Stomach (tissue), 9 donors: ENCODE results near the gene MAN1A1. TPM values are rescaled to one million over a fixed set of nuclear protein-coding genes. Genes with fewer than 3 reads are reported as not detected.

Source experiments
- DNase-seq, 2 donors: peaks; one replicate each; pipeline versions ENCODE4 v3.0.0 to v3.0.0-alpha.2; 2013 to 2019
- H3K27ac ChIP-seq, 5 donors: fragments of 200-600 bp in 4 of 5; sonication (generic) in 4 of 5; one replicate each; pipeline ENCODE4 v1.5.1; 2013 to 2019; ENCODE audit warnings: mild to moderate bottlenecking in 1 of 5, moderate library complexity in 1 of 5
- H3K27me3 ChIP-seq, 3 donors: fragments of 200-600 bp; sonication (generic); one replicate each; pipeline ENCODE4 v1.5.1; 2017 to 2019; ENCODE audit warnings: mixed run types in 1 of 3
- H3K36me3 ChIP-seq, 4 donors: fragments of 200-600 bp; sonication (generic); 1 replicate in 3 of 4; 2 replicates in 1 of 4; pipeline ENCODE4 v1.5.1; 2016 to 2019
- H3K4me1 ChIP-seq, 4 donors: fragments of 200-600 bp; sonication (generic); one replicate each; pipeline ENCODE4 v1.5.1; 2016 to 2019
- H3K4me3 ChIP-seq, 4 donors: fragments of 200-600 bp; sonication (generic) in 3 of 4; one replicate each; pipeline ENCODE4 v1.5.1; 2016 to 2019; ENCODE audit warnings: mild to moderate bottlenecking in 1 of 4
- H3K9me3 ChIP-seq, 4 donors: fragments of 200-600 bp; sonication (generic); one replicate each; pipeline ENCODE4 v1.5.1; 2016 to 2019
- CTCF ChIP-seq, 7 experiments: fragments of 450-650 bp in 4 of 7; fragments of 200-600 bp in 3 of 7; sonication (generic) in 3 of 7; IDR thresholded peaks; one replicate each; pipeline ENCODE4 v1.5.1; 2016 to 2019; ENCODE audit warnings: antibody characterized with exemption in 7 of 7, control low read depth in 2 of 7, mild to moderate bottlenecking in 1 of 7
- EP300 ChIP-seq: sonication (generic); formaldehyde crosslinking; IDR thresholded peaks from one replicate; pipeline ENCODE4 v1.6.1; 2017; ENCODE audit warnings: antibody characterized with exemption
- POLR2A ChIP-seq, 4 donors: fragments of 450-650 bp; IDR thresholded peaks; one replicate each; pipeline ENCODE4 v1.6.1; 2016; ENCODE audit warnings: antibody characterized with exemption in 4 of 4, control low read depth in 2 of 4, mild to moderate bottlenecking in 1 of 4, moderate library complexity in 1 of 4
- POLR2AphosphoS5 ChIP-seq, 3 donors: sonication (generic); formaldehyde crosslinking; IDR thresholded peaks; one replicate each; pipeline ENCODE4 v1.6.1; 2016; ENCODE audit warnings: antibody characterized with exemption in 3 of 3
- WGBS, 5 donors: extraction: QIAGEN DNeasy Blood & Tissue Kit in 3 of 5; methylation state at CpG; one replicate each; pipeline versions ENCODE4 v1.1.5 to v1.1.7; 2013 to 2018; 5-methylcytosine and 5-hydroxymethylcytosine counted together
- intact Hi-C: fragments of 100-400 bp; cut with DNase I; formaldehyde crosslinking; loops from one replicate; pipeline ENCODE4 v1.15.1; 2023; ENCODE audit warnings: low total_unique reads
- polyA plus RNA-seq, 3 donors: library from polyadenylated mRNA; stranded (reverse); fragments of 200-250 nt; gene quantifications; one replicate each; pipeline ENCODE4 v1.2.3, GENCODE V29; 2013
- total RNA-seq, 5 donors: library from RNA; depleted of rRNA; stranded (reverse); fragments of >200 nt; gene quantifications; one replicate each; pipeline versions ENCODE4 v1.1.0 to v1.2.3, GENCODE V29; 2014 to 2016
- donor health status: healthy with polysubstance abuse.
- donor health status: Bipolar disorder and iron deficiency.
- donor health status: healthy.

Gene MAN1A1
- total and polyA plus RNA-seq, 8 donors = 8.0 to 132 (median 47.9) TPM

- peaks cover 6 to 33% (median 12%) of the 10 kb centered on the region in 4 donors for H3K4me1 ChIP-seq
- 62 to 70% (median 66%) methylated on average over 6 of the region's 6 CpGs for WGBS, 5 donors
- TF ChIP-seq CTCF (IDR thresholded peaks at IDR 0.05) = no peak
- no peak for TF ChIP-seq EP300
- TF ChIP-seq POLR2AphosphoS5 (IDR thresholded peaks at IDR 0.05) = no peak
- TF ChIP-seq POLR2A (IDR thresholded peaks at IDR 0.05) = no peak
- no peak for DNase-seq
- no peaks in the 10 kb centered on the region for H3K27me3 ChIP-seq
- H3K4me3 ChIP-seq = no peak overlapping the region
- intact Hi-C loops = no loop called here
- H3K27ac ChIP-seq = no peak overlapping the region
- H3K9me3 ChIP-seq = no peaks in the 10 kb centered on the region
- H3K36me3 ChIP-seq = no peaks in the 10 kb centered on the region
Observed at GRCh38 chr6:119132261-119132981, 217.1 kb downstream of the MAN1A1 start.

- Histone ChIP-seq H3K27ac (peak overlapping the region in 3 of 5 donors; percentile 23 to 46 (median 44)), H3K9me3 (no peaks in the 10 kb centered on the region), H3K36me3 (no peaks in the 10 kb centered on the region), H3K4me1 (peaks cover 6 to 33% (median 12%) of the 10 kb centered on the region in 4 donors), H3K4me3 (no peak overlapping the region), H3K27me3 (no peaks in the 10 kb centered on the region)
- TF ChIP-seq EP300 = no peak
- TF ChIP-seq CTCF (IDR thresholded peaks at IDR 0.05) = no peak
- no peak for TF ChIP-seq POLR2A (IDR thresholded peaks at IDR 0.05)
- no peak for TF ChIP-seq POLR2AphosphoS5 (IDR thresholded peaks at IDR 0.05)
- intact Hi-C loops = no loop called here
- WGBS, 5 donors = 16 to 35% (median 30%) methylated on average over 2 of the region's 2 CpGs
- peak in 1 of 2 donors; percentile 71 for DNase-seq
Observed at GRCh38 chr6:119129968-119130484, 219.5 kb downstream of the MAN1A1 start.

GRCh38 chr6:119129148-119129967, 220.2 kb downstream of the MAN1A1 start:
- TF ChIP-seq POLR2AphosphoS5 (IDR thresholded peaks at IDR 0.05) = no peak
- TF ChIP-seq CTCF (IDR thresholded peaks at IDR 0.05) = peak in 5 of 7 experiments; percentile 43 to 88 (median 75)
- WGBS, 5 donors = 34 to 54% (median 40%) methylated on average over 4 of the region's 4 CpGs

GRCh38 chr6:119128252-119128912, 221.2 kb downstream of the MAN1A1 start:
- WGBS, 5 donors = 80 to 89% (median 86%) methylated on average over 2 of the region's 2 CpGs
- Histone ChIP-seq H3K4me1 (peaks cover 6 to 33% (median 12%) of the 10 kb centered on the region in 4 donors), H3K36me3 (no peaks in the 10 kb centered on the region), H3K4me3 (no peak overlapping the region), H3K27ac (no peak overlapping the region), H3K9me3 (no peaks in the 10 kb centered on the region), H3K27me3 (no peaks in the 10 kb centered on the region)
- TF ChIP-seq POLR2AphosphoS5 (IDR thresholded peaks at IDR 0.05) (no peak), POLR2A (IDR thresholded peaks at IDR 0.05) (no peak), EP300 (no peak), CTCF (IDR thresholded peaks at IDR 0.05) (no peak)
- intact Hi-C loops = no loop called here
- no peak for DNase-seq

More at GRCh38 chr6:119129148-119129967, 220.2 kb downstream of the MAN1A1 start:
- Histone ChIP-seq H3K27ac (peak overlapping the region in 3 of 5 donors; percentile 23 to 46 (median 44)), H3K4me1 (peaks cover 6 to 33% (median 12%) of the 10 kb centered on the region in 4 donors), H3K36me3 (no peaks in the 10 kb centered on the region), H3K27me3 (no peaks in the 10 kb centered on the region), H3K4me3 (no peak overlapping the region), H3K9me3 (no peaks in the 10 kb centered on the region)
- intact Hi-C loops = no loop called here
- DNase-seq = peak in 1 of 2 donors; percentile 87
